Heart left ventricle (tissue), 13 donors: ENCODE measurements around the gene FRMD8.

Experiments
- CTCF ChIP-seq, 12 donors: fragments of 200-600 bp; sonication (generic) in 4 of 12; IDR thresholded peaks; one replicate each; pipeline versions ENCODE4 v1.5.0 to v1.8.0; 2018 to 2022; ENCODE audit warnings: antibody characterized with exemption in 12 of 12, mild to moderate bottlenecking in 5 of 12
- POLR2A ChIP-seq, 2 donors: fragments of 450-650 bp; IDR thresholded peaks; one replicate each; pipeline ENCODE4 v1.6.1; 2017; ENCODE audit warnings: antibody characterized with exemption in 2 of 2, mild to moderate bottlenecking in 2 of 2, moderate library complexity in 2 of 2
- donor health status: ischemic (EF 13 %, LVEDD 7.1; RV severe dilation, severe dysfunction).
- donor health status: DM: no; HTN: yes; CAD: no.
- donor health status: DM: no; HTN: no; CAD: no.
- donor health status: ischemic (EF 25% LVEDD 6.9; RV normal size, moderate dysfunction).
- donor health status: ischemic (EF 25% LVEDD 5.7; RV mildly dilated, moderate dysfunction).
- donor health status: ischemic (EF 35%, LVEDD 5.7; RV mildly dilated, moderate dysfunction).
- donor health status: nonischemic (EF 11% LVEDD 7.7; RV severe dilation, severe dysfunction).
- donor health status: DM: yes; HTN: yes; CAD: no.
- donor health status: PGD.
- donor health status: ischemic (EF 29% LVEDD 5.4; RV normal size, mild dysfunction).
- donor health status: nonischemic (EF 23%, LVEDD 6.1; RV moderate dilation, normal function).

GRCh38 chr11:65340226-65340625, 46.2 kb upstream of the FRMD8 start:
- TF ChIP-seq CTCF (IDR thresholded peaks at IDR 0.05) (no peak), POLR2A (IDR thresholded peaks at IDR 0.05) (no peak)
